ENCODE measurements around the gene ARHGAP8. TPM values are rescaled to one million over a fixed set of nuclear protein-coding genes. Genes with fewer than 3 reads are reported as not detected.
"Not testable (repeated sequence)": the region's sequence is repeated elsewhere in the genome, so short reads cannot be mapped to it uniquely, and the experiment has no call there.

ARHGAP8 gene
- total RNA-seq, 1 donor from 2014 or later = 18.1 TPM

- H3K9me3 ChIP-seq = no peaks in the 10 kb centered on the region
- no peak for TF ChIP-seq CTCF (IDR thresholded peaks at IDR 0.05)
- no peaks in the 10 kb centered on the region for H3K36me3 ChIP-seq
- peaks cover 9% of the 10 kb centered on the region for H3K4me1 ChIP-seq
- intact Hi-C loops (cut with DNase I) = no loop called here
- H3K27me3 ChIP-seq = no peaks in the 10 kb centered on the region
- no peak overlapping the region for H3K27ac ChIP-seq
- ATAC-seq (no peak), DNase-seq (no peak)
- no peak overlapping the region for H3K4me3 ChIP-seq
Measured at GRCh38 chr22:44743247-44743646, 9.1 kb upstream of the ARHGAP8 start.

- Histone ChIP-seq H3K27ac (no peak overlapping the region), H3K27me3 (no peaks in the 10 kb centered on the region), H3K4me1 (peaks cover 9% of the 10 kb centered on the region), H3K9me3 (no peaks in the 10 kb centered on the region), H3K36me3 (no peaks in the 10 kb centered on the region), H3K4me3 (no peak overlapping the region)
- intact Hi-C loops (cut with DNase I) = no loop called here
- ATAC-seq (no peak), DNase-seq (no peak)
- TF ChIP-seq CTCF (IDR thresholded peaks at IDR 0.05) = no peak
Measured at GRCh38 chr22:44743804-44744211, 8.6 kb upstream of the ARHGAP8 start.

DNA sequence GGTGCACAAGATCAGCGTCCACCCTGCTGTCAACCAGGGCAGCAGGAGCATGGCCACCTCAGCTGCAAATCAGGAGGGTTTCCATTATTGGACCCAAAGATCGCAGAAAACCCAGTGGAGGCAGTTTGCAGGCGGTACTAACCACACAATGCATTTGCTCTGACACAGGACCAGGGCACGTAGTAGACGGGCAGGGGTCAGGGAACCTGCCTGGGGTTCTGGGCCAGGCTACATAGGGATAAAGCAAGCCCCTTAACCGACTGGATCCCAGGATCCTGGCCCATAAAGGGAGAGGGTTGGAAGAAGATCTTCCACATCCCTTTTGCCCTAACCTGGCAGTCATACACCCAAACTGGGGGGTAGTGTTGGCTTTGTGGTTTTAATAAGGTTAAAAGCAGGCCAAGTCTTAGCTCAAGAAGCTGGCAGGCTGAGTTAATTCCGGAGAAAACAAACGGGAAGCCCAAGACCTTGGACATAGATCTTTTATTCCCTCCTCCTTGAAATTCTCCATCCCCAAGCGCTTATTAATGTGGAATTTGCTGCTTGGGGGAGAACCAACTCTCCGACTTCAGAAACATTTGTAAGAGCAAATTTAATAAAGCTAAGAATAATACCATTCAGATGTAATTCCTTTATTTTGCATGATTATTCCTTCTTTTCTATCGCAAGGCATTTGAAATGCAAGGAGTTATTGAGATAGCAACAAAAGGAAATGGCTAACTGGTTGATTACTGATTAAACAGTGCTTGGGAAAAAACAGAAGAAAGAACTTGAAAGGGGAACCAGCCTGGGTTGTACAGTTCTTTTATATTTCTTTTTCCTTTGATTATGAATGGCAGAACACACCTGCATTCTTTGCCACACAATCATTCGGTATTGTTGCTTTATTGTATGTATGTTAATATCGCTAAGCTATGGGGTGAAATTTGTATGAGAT, 6.3 kb upstream of the ARHGAP8 start:
- ATAC-seq = no peak
- H3K27ac ChIP-seq = peak overlapping the region; percentile 2
- H3K4me1 ChIP-seq = peaks cover 9% of the 10 kb centered on the region

DNA sequence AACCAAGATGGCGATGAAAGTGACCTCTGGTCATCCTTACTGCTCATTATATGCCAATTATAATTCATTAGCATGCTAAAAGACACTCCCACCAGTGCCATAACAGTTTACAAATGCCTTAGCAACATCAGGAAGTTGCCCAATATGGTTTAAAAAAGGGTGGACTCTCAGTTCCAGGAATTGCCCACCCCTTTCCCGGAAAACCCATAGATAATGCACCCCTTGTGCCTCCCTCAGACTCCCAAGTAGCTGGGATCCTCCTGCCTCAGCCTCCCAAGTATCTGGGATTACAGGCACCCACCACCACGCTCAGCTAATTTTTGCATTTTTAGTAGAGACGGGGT, 4.6 kb upstream of the ARHGAP8 start:
- H3K36me3 ChIP-seq; intact Hi-C loops (cut with DNase I); H3K9me3 ChIP-seq; H3K4me3 ChIP-seq; ATAC-seq; DNase-seq; H3K4me1 ChIP-seq: not testable (repeated sequence)
- peak overlapping the region; percentile 2 for H3K27ac ChIP-seq
- H3K27me3 ChIP-seq = peaks cover 20% of the 10 kb centered on the region

More for the DNA sequence above, 6.3 kb upstream of the ARHGAP8 start:
- DNase-seq = no peak
- Histone ChIP-seq H3K36me3 (no peaks in the 10 kb centered on the region), H3K9me3 (no peaks in the 10 kb centered on the region), H3K4me3 (no peak overlapping the region), H3K27me3 (peaks cover 5% of the 10 kb centered on the region)
- TF ChIP-seq CTCF (IDR thresholded peaks at IDR 0.05) = no peak
- intact Hi-C loops (cut with DNase I) = no loop called here

- intact Hi-C loops (cut with DNase I) = no loop called here
- TF ChIP-seq CTCF (IDR thresholded peaks at IDR 0.05) = no peak
- peaks cover 23% of the 10 kb centered on the region for H3K27me3 ChIP-seq
- DNase-seq (no peak), ATAC-seq (no peak)
- no peaks in the 10 kb centered on the region for H3K36me3 ChIP-seq
- H3K4me1 ChIP-seq = peaks cover 9% of the 10 kb centered on the region
- H3K9me3 ChIP-seq = no peaks in the 10 kb centered on the region
- no peak overlapping the region for H3K4me3 ChIP-seq
- H3K27ac ChIP-seq = no peak overlapping the region
Measured at GRCh38 chr22:44748524-44748923, 3.9 kb upstream of the ARHGAP8 start.

DNA sequence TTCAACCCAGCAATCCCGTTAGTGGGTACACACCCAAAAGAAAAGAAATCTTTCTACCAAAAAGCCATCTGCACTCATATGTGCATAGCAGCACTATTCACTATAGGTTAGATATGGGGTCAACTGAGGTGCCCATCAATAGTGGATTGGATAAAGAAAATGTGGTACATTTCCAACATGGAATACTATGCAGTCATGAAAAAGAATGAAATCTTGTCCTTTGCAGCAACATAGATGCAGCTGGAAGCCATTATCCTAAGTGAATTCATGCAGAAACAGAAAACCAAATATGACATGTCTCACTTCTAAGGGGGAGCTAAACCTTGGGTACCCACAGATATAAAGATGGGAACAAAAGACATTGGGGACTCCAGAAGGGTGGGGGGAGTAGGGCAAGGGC, 1.9 kb upstream of the ARHGAP8 start:
- DNase-seq (no peak), ATAC-seq (no peak)
- intact Hi-C loops (cut with DNase I) = no loop called here
- Histone ChIP-seq H3K9me3 (no peaks in the 10 kb centered on the region), H3K36me3 (no peaks in the 10 kb centered on the region), H3K4me3 (no peak overlapping the region), H3K27me3 (peaks cover 32% of the 10 kb centered on the region), H3K4me1 (peaks cover 9% of the 10 kb centered on the region), H3K27ac (no peak overlapping the region)
- no peak for TF ChIP-seq CTCF (IDR thresholded peaks at IDR 0.05)

Measured in upper lobe of right lung (tissue), 1 donor.